Mucosa of stomach (tissue), 1 donor: ENCODE measurements around the gene KCNQ1.

ENCODE experiments used
- H3K27me3 ChIP-seq: one replicate; pipeline ENCODE4 v1.7.0; 2013; ENCODE audit warnings: mild to moderate bottlenecking, low read length; ENCODE audit not compliant: control insufficient read depth, insufficient read depth
- H3K36me3 ChIP-seq: one replicate; pipeline ENCODE4 v1.7.0; 2013; ENCODE audit warnings: low read length; ENCODE audit not compliant: control insufficient read depth, insufficient read depth
- H3K4me1 ChIP-seq: one replicate; pipeline ENCODE4 v1.7.0; 2013; ENCODE audit warnings: mild to moderate bottlenecking, low read length; ENCODE audit not compliant: control insufficient read depth, insufficient read depth
- H3K4me3 ChIP-seq: one replicate; pipeline ENCODE4 v1.7.0; 2013; ENCODE audit warnings: low read length
- H3K9ac ChIP-seq: one replicate; pipeline ENCODE4 v1.7.0; 2013; ENCODE audit warnings: mild to moderate bottlenecking, low read length, moderate library complexity
- H3K9me3 ChIP-seq: one replicate; pipeline ENCODE4 v1.7.0; 2013; ENCODE audit warnings: mild to moderate bottlenecking, low read length, moderate library complexity; ENCODE audit not compliant: control insufficient read depth
- donor health status: Pancreatic carcinoma.

Gene KCNQ1

GRCh38 chr11:2761131-2762030, 316.6 kb downstream of the KCNQ1 start:
- peaks cover 5% of the 10 kb centered on the region for H3K4me1 ChIP-seq
- no peaks in the 10 kb centered on the region for H3K27me3 ChIP-seq
- H3K36me3 ChIP-seq: no peaks in the 10 kb centered on the region
- H3K9ac ChIP-seq: no peak overlapping the region
- no peak overlapping the region for H3K4me3 ChIP-seq
- no peaks in the 10 kb centered on the region for H3K9me3 ChIP-seq

GRCh38 chr11:2762031-2762380, 317.2 kb downstream of the KCNQ1 start:
- Histone ChIP-seq H3K36me3 (no peaks in the 10 kb centered on the region), H3K9me3 (no peaks in the 10 kb centered on the region), H3K4me3 (no peak overlapping the region), H3K9ac (no peak overlapping the region), H3K27me3 (no peaks in the 10 kb centered on the region), H3K4me1 (peaks cover 5% of the 10 kb centered on the region)

- no peak overlapping the region for H3K4me3 ChIP-seq
- H3K36me3 ChIP-seq: no peaks in the 10 kb centered on the region
- peaks cover 5% of the 10 kb centered on the region for H3K4me1 ChIP-seq
- no peak overlapping the region for H3K9ac ChIP-seq
- no peaks in the 10 kb centered on the region for H3K9me3 ChIP-seq
- H3K27me3 ChIP-seq: no peaks in the 10 kb centered on the region
These were observed 317.6 kb downstream of the KCNQ1 start for GRCh38 chr11:2762451-2762850.

- H3K4me1 ChIP-seq: peaks cover 5% of the 10 kb centered on the region
- H3K27me3 ChIP-seq: no peaks in the 10 kb centered on the region
- H3K4me3 ChIP-seq: no peak overlapping the region
- no peak overlapping the region for H3K9ac ChIP-seq
- no peaks in the 10 kb centered on the region for H3K9me3 ChIP-seq
- H3K36me3 ChIP-seq: no peaks in the 10 kb centered on the region
These were observed 319.2 kb downstream of the KCNQ1 start for GRCh38 chr11:2763984-2764383.

GRCh38 chr11:2765491-2765890, 320.7 kb downstream of the KCNQ1 start:
- H3K27me3 ChIP-seq: no peaks in the 10 kb centered on the region
- H3K36me3 ChIP-seq: no peaks in the 10 kb centered on the region

GRCh38 chr11:2766166-2766565, 321.4 kb downstream of the KCNQ1 start:
- Histone ChIP-seq H3K9me3 (no peaks in the 10 kb centered on the region), H3K36me3 (no peaks in the 10 kb centered on the region), H3K4me1 (peaks cover 4% of the 10 kb centered on the region), H3K4me3 (no peak overlapping the region), H3K27me3 (no peaks in the 10 kb centered on the region), H3K9ac (no peak overlapping the region)

More at GRCh38 chr11:2765491-2765890, 320.7 kb downstream of the KCNQ1 start:
- H3K9me3 ChIP-seq: no peaks in the 10 kb centered on the region
- peaks cover 5% of the 10 kb centered on the region for H3K4me1 ChIP-seq
- H3K9ac ChIP-seq: no peak overlapping the region
- H3K4me3 ChIP-seq: no peak overlapping the region

- Histone ChIP-seq H3K9me3 (no peaks in the 10 kb centered on the region), H3K4me1 (no peaks in the 10 kb centered on the region), H3K27me3 (no peaks in the 10 kb centered on the region), H3K4me3 (no peak overlapping the region), H3K9ac (no peak overlapping the region), H3K36me3 (no peaks in the 10 kb centered on the region)
These were observed 322.3 kb downstream of the KCNQ1 start for GRCh38 chr11:2767071-2767470.

- H3K27me3 ChIP-seq: no peaks in the 10 kb centered on the region
- no peak overlapping the region for H3K4me3 ChIP-seq
- H3K4me1 ChIP-seq: no peaks in the 10 kb centered on the region
- no peaks in the 10 kb centered on the region for H3K36me3 ChIP-seq
- no peaks in the 10 kb centered on the region for H3K9me3 ChIP-seq
- H3K9ac ChIP-seq: no peak overlapping the region
These were observed 323.0 kb downstream of the KCNQ1 start for GRCh38 chr11:2767801-2768200.

- Histone ChIP-seq H3K4me3 (no peak overlapping the region), H3K9me3 (no peaks in the 10 kb centered on the region), H3K36me3 (no peaks in the 10 kb centered on the region), H3K9ac (no peak overlapping the region), H3K27me3 (no peaks in the 10 kb centered on the region), H3K4me1 (no peaks in the 10 kb centered on the region)
These were observed 323.9 kb downstream of the KCNQ1 start for GRCh38 chr11:2768471-2769408.

GRCh38 chr11:2769409-2770095, 324.7 kb downstream of the KCNQ1 start:
- Histone ChIP-seq H3K27me3 (no peaks in the 10 kb centered on the region), H3K4me1 (no peaks in the 10 kb centered on the region), H3K9me3 (no peaks in the 10 kb centered on the region), H3K4me3 (no peak overlapping the region), H3K36me3 (no peaks in the 10 kb centered on the region), H3K9ac (no peak overlapping the region)

GRCh38 chr11:2770096-2770751, 325.4 kb downstream of the KCNQ1 start:
- Histone ChIP-seq H3K4me1 (no peaks in the 10 kb centered on the region), H3K27me3 (no peaks in the 10 kb centered on the region), H3K36me3 (no peaks in the 10 kb centered on the region), H3K9ac (no peak overlapping the region), H3K4me3 (no peak overlapping the region), H3K9me3 (no peaks in the 10 kb centered on the region)
